ENCODE results near the gene EMC10. TPM values are rescaled to one million over a fixed set of nuclear protein-coding genes. Genes with fewer than 3 reads are reported as not detected.

EMC10 gene
- polyA plus RNA-seq, 1 experiment = 89.1 TPM

DNA sequence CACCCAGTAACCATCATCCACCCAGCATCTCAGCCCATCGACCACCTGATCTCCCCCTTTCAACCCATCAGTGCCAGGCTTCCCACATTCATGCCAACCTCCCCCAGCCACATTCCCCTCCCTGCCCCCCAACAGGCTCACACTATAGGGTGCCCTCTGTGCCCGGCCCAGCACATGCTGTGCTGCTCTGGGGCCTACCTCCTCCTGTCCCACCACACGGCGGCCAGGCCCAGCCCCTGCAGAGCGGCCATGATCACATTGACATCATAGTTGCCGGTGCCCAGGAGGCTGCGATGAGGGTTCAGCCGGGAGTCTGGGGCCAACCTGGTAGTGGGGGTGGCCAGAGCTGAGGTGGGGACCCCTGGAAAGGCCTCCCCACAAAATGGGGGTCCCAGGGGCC lies 31.1 kb downstream of the EMC10 start:
- ChIA-PET POLR2A (no interaction called here), CTCF (no interaction called here)
- TF ChIP-seq CTCF (IDR thresholded peaks at IDR 0.05; ENCODE audit: insufficient read depth, low read depth, low read length) = no peak
- Histone ChIP-seq H3K36me3 (ENCODE audit: control insufficient read depth, insufficient read depth, low read length) (no peaks in the 10 kb centered on the region; the same call in 1 of the 2 replicates), H3K4me3 (ENCODE audit: low read depth, low read length) (no peak overlapping the region), H3K27me3 (ENCODE audit: control insufficient read depth, insufficient read depth, low read length) (no peaks in the 10 kb centered on the region)
- DNase-seq (ENCODE audit: low read depth) = no peak

DNA sequence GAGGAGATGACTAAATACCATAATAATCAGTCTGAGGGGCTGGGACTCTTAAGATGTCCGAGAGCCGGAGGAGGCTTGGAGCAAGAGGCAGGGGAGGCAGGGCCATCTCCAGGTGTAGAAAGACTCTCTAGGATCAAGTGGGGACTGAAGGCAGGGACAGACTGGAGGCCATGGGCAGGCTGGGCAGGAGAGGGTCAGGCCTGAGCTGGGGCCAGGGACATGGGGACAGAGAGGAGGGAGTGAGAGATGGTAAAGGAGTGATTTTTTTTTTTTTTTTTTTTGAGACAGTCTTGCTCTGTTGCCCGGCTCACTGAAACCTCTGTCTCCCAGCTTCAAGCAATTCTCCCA lies 32.5 kb downstream of the EMC10 start:
- no peak for TF ChIP-seq CTCF (IDR thresholded peaks at IDR 0.05; ENCODE audit: insufficient read depth, low read depth, low read length)
- no peaks in the 10 kb centered on the region; the same call in 1 of the 2 replicates for H3K36me3 ChIP-seq (ENCODE audit: control insufficient read depth, insufficient read depth, low read length)
- ChIA-PET CTCF (interaction anchor here (1.5 kb wide), 1 partner anchor 29 kb away, joined by 4 read pairs; no protein-coding TSS in a partner anchor), POLR2A (interaction anchor here (0.6 kb wide), 1 partner anchor 30 kb away, joined by 6 read pairs; no protein-coding TSS in a partner anchor)
- H3K4me3 ChIP-seq (ENCODE audit: low read depth, low read length) = no peak overlapping the region
- no peaks in the 10 kb centered on the region for H3K27me3 ChIP-seq (ENCODE audit: control insufficient read depth, insufficient read depth, low read length)
- DNase-seq (ENCODE audit: low read depth) = no peak

DNA sequence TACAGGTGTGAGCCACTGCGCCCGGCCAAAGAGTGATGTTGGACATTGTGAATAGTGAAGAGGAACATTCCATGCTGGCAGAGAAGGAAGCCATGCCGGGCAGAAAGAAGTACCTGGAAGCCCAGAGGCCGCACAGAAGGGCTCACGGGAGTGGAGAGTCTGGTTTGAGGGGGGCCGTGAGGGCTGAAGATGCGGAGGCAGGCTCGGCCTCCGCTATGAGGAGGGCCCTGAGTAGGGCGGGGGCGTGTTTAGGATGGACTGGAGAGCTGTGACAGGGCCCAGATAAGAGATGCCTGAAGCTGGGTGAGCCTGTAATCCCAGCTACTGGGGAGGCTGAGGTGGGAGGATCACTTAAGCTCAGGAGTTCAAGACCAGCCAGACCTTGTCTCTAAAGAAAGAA lies 33.1 kb downstream of the EMC10 start:
- no peaks in the 10 kb centered on the region for H3K27me3 ChIP-seq (ENCODE audit: control insufficient read depth, insufficient read depth, low read length)
- ChIA-PET CTCF (interaction anchor here (1.2 to 1.5 kb wide), 2 partner anchors 29 to 30 kb away, joined by 4 read pairs; no protein-coding TSS in a partner anchor), POLR2A (no interaction called here)
- no peaks in the 10 kb centered on the region; the same call in 1 of the 2 replicates for H3K36me3 ChIP-seq (ENCODE audit: control insufficient read depth, insufficient read depth, low read length)
- no peak for DNase-seq (ENCODE audit: low read depth)
- H3K4me3 ChIP-seq (ENCODE audit: low read depth, low read length) = no peak overlapping the region
- no peak for TF ChIP-seq CTCF (IDR thresholded peaks at IDR 0.05; ENCODE audit: insufficient read depth, low read depth, low read length)

DNA sequence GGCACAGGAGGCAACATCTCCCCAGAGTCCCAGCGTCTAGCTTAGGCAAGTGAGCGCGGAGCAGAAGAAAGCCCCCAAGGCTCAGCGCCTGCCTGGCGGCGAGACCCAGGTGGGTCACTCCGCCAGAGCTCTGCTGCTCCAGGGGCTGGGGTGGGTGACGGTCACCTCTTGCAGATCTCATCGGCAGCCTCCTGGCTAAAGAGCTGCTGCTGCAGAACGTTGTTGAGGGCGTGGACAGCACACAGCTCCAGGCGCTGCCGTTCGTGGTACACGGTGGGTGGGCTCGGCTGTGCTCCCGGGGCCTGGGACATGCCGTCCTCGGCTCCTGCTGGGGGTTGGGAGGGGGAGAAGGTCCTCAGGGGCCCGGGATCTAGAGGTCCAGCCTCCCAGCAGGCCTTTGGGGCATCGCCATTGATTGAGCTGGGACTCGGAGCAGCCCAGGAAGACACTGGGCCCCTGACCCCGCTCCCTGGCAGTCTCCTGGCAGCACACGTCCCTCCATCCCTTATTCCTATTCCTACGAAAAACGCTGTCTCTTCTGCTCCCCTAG lies 33.9 kb downstream of the EMC10 start:
- Histone ChIP-seq H3K27me3 (ENCODE audit: control insufficient read depth, insufficient read depth, low read length) (no peaks in the 10 kb centered on the region), H3K4me3 (ENCODE audit: low read depth, low read length) (peak overlapping the region; percentile 94), H3K36me3 (ENCODE audit: control insufficient read depth, insufficient read depth, low read length) (no peaks in the 10 kb centered on the region; the same call in 1 of the 2 replicates)
- no peak for DNase-seq (ENCODE audit: low read depth)
- POLR2A ChIA-PET = no interaction called here
- CTCF ChIA-PET = interaction anchor here (1.2 to 1.5 kb wide), 2 partner anchors 28 to 31 kb away, joined by 4 read pairs; no protein-coding TSS in a partner anchor
- TF ChIP-seq CTCF (IDR thresholded peaks at IDR 0.05; ENCODE audit: insufficient read depth, low read depth, low read length) = no peak

DNA sequence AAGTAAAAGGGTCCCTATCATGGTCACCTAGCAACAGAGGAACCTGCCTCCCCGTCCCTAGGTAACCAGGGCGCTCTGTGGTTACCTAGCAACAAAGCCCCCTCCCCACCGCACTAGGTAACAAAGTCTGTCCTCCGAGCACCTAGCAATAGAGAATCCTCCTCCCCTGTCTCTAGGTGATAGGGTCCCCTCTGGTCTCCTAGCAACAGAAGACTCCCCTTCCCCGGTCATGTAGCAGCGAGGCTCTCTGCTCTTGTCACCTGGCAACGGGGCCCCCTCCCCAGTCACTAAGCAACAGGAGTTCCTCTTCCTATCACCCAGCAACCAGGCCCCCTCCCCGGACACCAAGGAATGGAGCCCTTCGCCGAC lies 34.4 kb downstream of the EMC10 start:
- no peak for TF ChIP-seq CTCF (IDR thresholded peaks at IDR 0.05; ENCODE audit: insufficient read depth, low read depth, low read length)
- no peak for DNase-seq (ENCODE audit: low read depth)
- Histone ChIP-seq H3K36me3 (ENCODE audit: control insufficient read depth, insufficient read depth, low read length) (no peaks in the 10 kb centered on the region; the same call in 1 of the 2 replicates), H3K4me3 (ENCODE audit: low read depth, low read length) (peak overlapping the region; percentile 94), H3K27me3 (ENCODE audit: control insufficient read depth, insufficient read depth, low read length) (no peaks in the 10 kb centered on the region)
- ChIA-PET POLR2A (no interaction called here), CTCF (interaction anchor here (1.0 to 2.0 kb wide), 5 partner anchors 27 to 273 kb away, joined by 4 to 5 read pairs (median 5); no protein-coding TSS in a partner anchor)

All from BJ (cell line).